Activated T-cell treated with anti-CD3 and anti-CD28 coated beads, Interleukin-2, amount 50 U/mL, for 24 hours (primary cell): ENCODE data around the gene ERCC5.

ENCODE experiments used
- DNase-seq: peaks from one replicate; pipeline ENCODE4 v3.0.0-alpha.2; 2020
- H3K27ac Mint-ChIP-seq: 2 replicates; pipeline ENCODE4 v1.8.0; 2020; ENCODE audit warnings: mild to moderate bottlenecking, mixed read lengths
- H3K27me3 Mint-ChIP-seq: 2 replicates; pipeline ENCODE4 v1.8.0; 2020; ENCODE audit warnings: mixed read lengths
- H3K36me3 Mint-ChIP-seq: 2 replicates; pipeline ENCODE4 v1.8.0; 2020; ENCODE audit warnings: low read depth, mixed read lengths
- H3K4me1 Mint-ChIP-seq: 2 replicates; pipeline ENCODE4 v1.8.0; 2020; ENCODE audit warnings: low read depth, mixed read lengths
- H3K4me3 Mint-ChIP-seq: 2 replicates; pipeline ENCODE4 v1.8.0; 2020; ENCODE audit warnings: mild to moderate bottlenecking, moderate library complexity, mixed read lengths
- H3K9me3 Mint-ChIP-seq: 2 replicates; pipeline ENCODE4 v1.8.0; 2020; ENCODE audit warnings: mixed read lengths

ERCC5 gene

GRCh38 chr13:102897371-102898138 is 51.7 kb downstream of the ERCC5 start:
- H3K36me3 Mint-ChIP-seq, result no peaks in the 10 kb centered on the region
- H3K4me1 Mint-ChIP-seq, result no peaks in the 10 kb centered on the region
- DNase-seq, result no peak
- H3K27ac Mint-ChIP-seq, result no peak overlapping the region
- H3K9me3 Mint-ChIP-seq, result no peaks in the 10 kb centered on the region
- no peaks in the 10 kb centered on the region for H3K27me3 Mint-ChIP-seq
- H3K4me3 Mint-ChIP-seq, result no peak overlapping the region

GRCh38 chr13:102900193-102900608 is 54.4 kb downstream of the ERCC5 start:
- Mint-ChIP-seq H3K36me3 (no peaks in the 10 kb centered on the region), H3K9me3 (no peaks in the 10 kb centered on the region), H3K27ac (no peak overlapping the region), H3K4me1 (no peaks in the 10 kb centered on the region), H3K27me3 (no peaks in the 10 kb centered on the region), H3K4me3 (no peak overlapping the region)
- no peak for DNase-seq

GRCh38 chr13:102901056-102901455 is 55.2 kb downstream of the ERCC5 start:
- Mint-ChIP-seq H3K36me3 (no peaks in the 10 kb centered on the region), H3K9me3 (no peaks in the 10 kb centered on the region), H3K27me3 (no peaks in the 10 kb centered on the region)

DNA sequence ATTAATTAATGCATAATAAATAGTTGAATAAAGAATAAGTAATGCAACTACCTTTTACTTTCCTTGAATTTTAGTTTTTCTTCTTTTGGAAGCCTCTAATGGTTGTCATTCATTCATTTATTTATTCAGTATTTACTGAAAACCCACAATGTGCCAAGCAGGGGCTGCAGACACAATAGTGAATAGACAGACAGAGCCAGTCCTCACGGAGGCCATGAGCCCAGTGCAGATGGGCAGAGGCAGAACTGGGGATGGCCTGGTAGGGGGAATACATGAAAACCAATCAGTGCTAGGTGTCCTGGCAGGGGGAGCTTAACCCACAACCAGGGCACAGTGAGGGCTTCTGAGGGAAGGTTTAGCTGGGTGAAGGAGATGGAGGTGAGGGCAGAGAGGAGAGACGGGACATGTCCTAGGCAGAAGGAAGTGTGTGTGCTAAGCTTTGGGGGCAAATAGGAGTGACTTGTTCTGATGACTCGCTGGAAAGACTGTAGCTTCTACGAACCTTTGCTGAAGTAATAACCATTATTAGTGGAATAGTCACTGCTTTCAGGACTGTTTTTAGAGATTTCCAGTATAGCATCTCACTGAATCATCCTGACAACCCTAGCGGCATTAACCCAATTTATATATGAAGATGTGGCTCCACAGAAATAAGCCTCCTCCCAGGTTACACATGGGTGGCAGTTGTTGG is 55.9 kb downstream of the ERCC5 start:
- no peak for DNase-seq
- Mint-ChIP-seq H3K36me3 (no peaks in the 10 kb centered on the region), H3K4me1 (no peaks in the 10 kb centered on the region), H3K27ac (no peak overlapping the region), H3K9me3 (no peaks in the 10 kb centered on the region), H3K4me3 (no peak overlapping the region), H3K27me3 (no peaks in the 10 kb centered on the region)

More at GRCh38 chr13:102901056-102901455, 55.2 kb downstream of the ERCC5 start:
- no peak for DNase-seq
- H3K4me3 Mint-ChIP-seq, result no peak overlapping the region
- no peaks in the 10 kb centered on the region for H3K4me1 Mint-ChIP-seq
- H3K27ac Mint-ChIP-seq, result no peak overlapping the region

GRCh38 chr13:102902789-102903347 is 57.0 kb downstream of the ERCC5 start:
- Mint-ChIP-seq H3K27ac (no peak overlapping the region), H3K27me3 (peaks cover 5% of the 10 kb centered on the region), H3K4me3 (no peak overlapping the region), H3K4me1 (no peaks in the 10 kb centered on the region), H3K36me3 (no peaks in the 10 kb centered on the region), H3K9me3 (no peaks in the 10 kb centered on the region)
- DNase-seq, result no peak

DNA sequence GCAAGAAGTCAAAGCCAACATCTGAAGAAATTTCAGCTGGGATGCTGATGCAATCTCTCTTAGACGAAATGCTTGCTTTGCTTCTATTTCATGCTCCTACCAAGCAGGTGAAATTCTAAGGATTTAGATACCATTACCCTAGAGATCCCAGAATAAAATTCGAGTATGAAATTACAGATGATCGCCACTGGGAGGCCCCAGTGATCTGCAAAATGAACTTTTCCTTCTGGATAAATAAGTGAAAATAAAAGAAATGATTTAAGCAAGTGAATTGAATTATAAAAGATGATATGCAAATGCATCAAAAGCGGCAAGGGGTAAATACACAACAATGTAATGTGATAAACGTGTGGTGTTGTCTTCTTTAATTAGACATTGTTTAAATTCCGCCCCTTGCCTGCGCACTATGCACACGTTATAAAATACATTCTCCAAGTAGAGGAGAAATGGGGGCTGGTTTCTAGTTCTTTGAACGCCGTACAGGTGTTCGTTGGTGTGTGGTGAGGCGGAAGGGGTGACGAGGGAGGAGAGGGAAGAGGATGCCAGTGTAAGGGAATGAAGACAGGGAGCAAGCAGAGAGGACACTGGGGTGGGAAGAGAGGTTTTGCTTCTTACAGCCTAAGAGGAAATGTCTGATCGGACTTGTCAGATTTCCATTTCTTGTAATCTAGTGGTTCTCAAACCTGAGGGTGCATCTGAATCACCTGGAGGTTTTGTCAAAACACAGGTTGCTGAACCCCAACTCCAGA is 58.0 kb downstream of the ERCC5 start:
- no peaks in the 10 kb centered on the region for H3K4me1 Mint-ChIP-seq
- no peak overlapping the region for H3K4me3 Mint-ChIP-seq
- DNase-seq, result no peak
- H3K9me3 Mint-ChIP-seq, result no peaks in the 10 kb centered on the region
- no peak overlapping the region for H3K27ac Mint-ChIP-seq
- H3K27me3 Mint-ChIP-seq, result peaks cover 12% of the 10 kb centered on the region
- no peaks in the 10 kb centered on the region for H3K36me3 Mint-ChIP-seq

DNA sequence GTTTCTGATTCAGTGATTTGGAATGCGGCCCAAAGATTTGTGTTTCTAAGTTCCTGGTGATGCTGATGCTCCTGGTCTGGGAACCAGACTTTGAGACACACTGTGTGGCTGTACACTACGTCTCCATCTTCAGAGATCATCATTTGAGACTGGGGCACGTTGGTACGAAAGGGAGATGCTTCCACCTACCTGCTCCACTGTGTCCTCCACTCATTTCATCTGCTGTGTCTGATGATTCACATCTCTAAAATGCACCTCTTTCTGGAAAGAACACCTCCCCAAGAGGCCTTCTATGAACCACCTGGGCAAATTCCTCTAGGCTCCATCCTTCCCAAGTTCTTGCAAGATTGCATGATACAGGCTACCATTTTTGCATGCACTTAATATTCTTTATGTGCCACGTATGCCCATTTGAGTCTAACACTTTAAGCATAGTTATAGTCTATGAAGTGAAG is 58.6 kb downstream of the ERCC5 start:
- H3K27me3 Mint-ChIP-seq, result peaks cover 14% of the 10 kb centered on the region
- no peak for DNase-seq
- H3K4me1 Mint-ChIP-seq, result no peaks in the 10 kb centered on the region

GRCh38 chr13:102905905-102906771 is 60.3 kb downstream of the ERCC5 start:
- H3K27ac Mint-ChIP-seq, result no peak overlapping the region
- peaks cover 23% of the 10 kb centered on the region for H3K27me3 Mint-ChIP-seq
- no peaks in the 10 kb centered on the region for H3K4me1 Mint-ChIP-seq
- no peak overlapping the region for H3K4me3 Mint-ChIP-seq
- DNase-seq, result no peak
- H3K36me3 Mint-ChIP-seq, result no peaks in the 10 kb centered on the region
- H3K9me3 Mint-ChIP-seq, result no peaks in the 10 kb centered on the region

More for the DNA sequence above, 58.6 kb downstream of the ERCC5 start:
- no peak overlapping the region for H3K4me3 Mint-ChIP-seq
- no peaks in the 10 kb centered on the region for H3K36me3 Mint-ChIP-seq
- no peaks in the 10 kb centered on the region for H3K9me3 Mint-ChIP-seq
- H3K27ac Mint-ChIP-seq, result no peak overlapping the region

GRCh38 chr13:102907016-102907756 is 61.4 kb downstream of the ERCC5 start:
- Mint-ChIP-seq H3K4me3 (no peak overlapping the region), H3K4me1 (no peaks in the 10 kb centered on the region), H3K27me3 (peaks cover 23% of the 10 kb centered on the region), H3K36me3 (no peaks in the 10 kb centered on the region), H3K9me3 (no peaks in the 10 kb centered on the region), H3K27ac (no peak overlapping the region)
- DNase-seq, result no peak

GRCh38 chr13:102907886-102908515 is 62.2 kb downstream of the ERCC5 start:
- DNase-seq, result no peak
- no peaks in the 10 kb centered on the region for H3K36me3 Mint-ChIP-seq

DNA sequence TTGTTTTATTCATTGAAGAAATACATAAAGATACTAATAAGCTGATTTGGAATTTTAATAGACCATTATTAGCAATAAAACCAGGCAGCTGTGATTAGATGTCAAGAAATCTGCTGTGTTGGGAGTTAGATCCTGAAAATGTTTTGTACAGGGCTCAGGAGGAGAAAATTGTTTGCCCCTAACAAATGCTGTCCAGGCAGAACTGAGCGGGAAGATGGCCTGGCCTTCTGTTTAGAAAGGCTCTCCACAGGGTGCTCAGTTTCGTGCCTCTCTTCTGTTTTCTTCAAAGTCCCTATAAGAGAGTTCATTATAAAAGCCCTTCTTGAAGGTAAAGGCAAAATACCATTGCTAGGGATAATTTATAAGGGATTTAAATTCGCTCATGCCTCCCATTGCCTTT is 64.1 kb downstream of the ERCC5 start:
- H3K9me3 Mint-ChIP-seq, result no peaks in the 10 kb centered on the region
- H3K27ac Mint-ChIP-seq, result no peak overlapping the region
- H3K4me3 Mint-ChIP-seq, result no peak overlapping the region
- H3K36me3 Mint-ChIP-seq, result no peaks in the 10 kb centered on the region
- H3K4me1 Mint-ChIP-seq, result no peaks in the 10 kb centered on the region
- H3K27me3 Mint-ChIP-seq, result peaks cover 30% of the 10 kb centered on the region
- no peak for DNase-seq

More at GRCh38 chr13:102907886-102908515, 62.2 kb downstream of the ERCC5 start:
- Mint-ChIP-seq H3K4me3 (no peak overlapping the region), H3K27ac (no peak overlapping the region), H3K9me3 (no peaks in the 10 kb centered on the region), H3K4me1 (no peaks in the 10 kb centered on the region), H3K27me3 (peaks cover 23% of the 10 kb centered on the region)

- H3K4me3 Mint-ChIP-seq, result no peak overlapping the region
Observed at GRCh38 chr13:102911336-102911735, 65.5 kb downstream of the ERCC5 start.

DNA sequence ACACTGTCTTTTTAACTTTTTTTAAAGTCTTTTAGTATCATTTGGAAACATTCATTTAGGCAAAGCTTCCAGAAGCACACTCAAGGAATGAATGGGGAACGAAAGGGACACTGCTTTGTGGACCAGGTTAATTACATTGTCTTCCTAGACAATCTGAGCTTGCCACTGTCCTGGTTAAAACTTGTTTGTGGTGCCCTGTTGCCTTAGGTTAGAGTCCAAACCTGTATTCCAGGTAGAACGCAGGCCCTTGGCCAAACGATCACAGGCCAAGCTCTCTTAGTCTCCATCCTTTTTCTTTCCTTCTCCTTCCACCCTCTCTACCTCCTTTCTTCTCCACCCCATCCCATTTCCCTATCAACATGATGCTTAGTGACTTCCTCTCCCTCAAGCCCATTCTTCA is 66.8 kb downstream of the ERCC5 start:
- Mint-ChIP-seq H3K4me1 (no peaks in the 10 kb centered on the region), H3K27ac (no peak overlapping the region), H3K4me3 (no peak overlapping the region), H3K9me3 (no peaks in the 10 kb centered on the region), H3K36me3 (no peaks in the 10 kb centered on the region), H3K27me3 (peaks cover 41% of the 10 kb centered on the region)
- DNase-seq, result no peak

More at GRCh38 chr13:102911336-102911735, 65.5 kb downstream of the ERCC5 start:
- H3K27me3 Mint-ChIP-seq, result peaks cover 36% of the 10 kb centered on the region
- H3K27ac Mint-ChIP-seq, result no peak overlapping the region
- H3K4me1 Mint-ChIP-seq, result no peaks in the 10 kb centered on the region
- H3K36me3 Mint-ChIP-seq, result no peaks in the 10 kb centered on the region
- H3K9me3 Mint-ChIP-seq, result no peaks in the 10 kb centered on the region
- DNase-seq, result no peak
